Body of pancreas (tissue), 4 donors: ENCODE results near the gene SEPTIN5. TPM values are rescaled to one million over a fixed set of nuclear protein-coding genes. Genes with fewer than 3 reads are reported as not detected.

Experiments
- ATAC-seq: fragments of 150-250 bp; one replicate; pipeline ENCODE4 v1.9.1; 2016
- DNase-seq, 4 donors: peaks; one replicate each; pipeline ENCODE4 v3.0.0-alpha.2; 2019
- H3K27ac ChIP-seq, 4 donors: fragments of 200-600 bp; sonication (generic); 1 replicate in 3 of 4; 2 replicates in 1 of 4; pipeline versions ENCODE4 v1.5.1 to v1.6.1; 2016 to 2019; ENCODE audit warnings: mild to moderate bottlenecking in 1 of 4, mixed read lengths in 1 of 4, moderate library complexity in 1 of 4
- H3K27me3 ChIP-seq, 2 donors: fragments of 200-600 bp; sonication (generic); one replicate each; pipeline ENCODE4 v1.6.0; 2016; ENCODE audit warnings: mild to moderate bottlenecking in 1 of 2
- H3K36me3 ChIP-seq, 2 donors: fragments of 200-600 bp; sonication (generic); replicated peaks in 1 of 2; 2 replicates each; pipeline ENCODE4 v1.5.1; 2016; ENCODE audit warnings: low read depth in 2 of 2; ENCODE audit not compliant: insufficient read depth in 1 of 2
- H3K4me1 ChIP-seq: fragments of 200-600 bp; sonication (generic); one replicate; pipeline ENCODE4 v1.6.0; 2016
- H3K4me3 ChIP-seq, 2 donors: fragments of 200-600 bp; sonication (generic); 1 replicate in 1 of 2; 2 replicates in 1 of 2; pipeline ENCODE4 v1.5.1; 2016 to 2019
- H3K9me3 ChIP-seq, 3 donors: fragments of 200-600 bp; sonication (generic); 1 replicate in 2 of 3; 2 replicates in 1 of 3; pipeline ENCODE4 v1.5.1; 2016
- CTCF ChIP-seq, 7 experiments: fragments of 450-650 bp in 4 of 7; fragments of 200-600 bp in 3 of 7; sonication (generic) in 3 of 7; IDR thresholded peaks; one replicate each; pipeline ENCODE4 v1.5.1; 2016 to 2019; ENCODE audit warnings: antibody characterized with exemption in 7 of 7
- POLR2A ChIP-seq, 3 donors: fragments of 450-650 bp; IDR thresholded peaks; one replicate each; pipeline ENCODE4 v1.6.1; 2016; ENCODE audit warnings: antibody characterized with exemption in 3 of 3, mild to moderate bottlenecking in 2 of 3
- WGBS, 2 donors: methylation state at CpG; one replicate each; pipeline ENCODE4 v1.1.5; 2017; 5-methylcytosine and 5-hydroxymethylcytosine counted together
- intact Hi-C: fragments of 100-400 bp; cut with DNase I; formaldehyde crosslinking; loops from one replicate; pipeline ENCODE4 v1.15.1; 2023
- total RNA-seq, 2 donors: library from RNA; depleted of rRNA; stranded (reverse); fragments of >200 nt; gene quantifications; one replicate each; pipeline ENCODE4 v1.1.0, GENCODE V29; 2016

SEPTIN5 gene
- total RNA-seq, 2 donors from 2014 or later: 15.0 to 15.2 TPM

DNA sequence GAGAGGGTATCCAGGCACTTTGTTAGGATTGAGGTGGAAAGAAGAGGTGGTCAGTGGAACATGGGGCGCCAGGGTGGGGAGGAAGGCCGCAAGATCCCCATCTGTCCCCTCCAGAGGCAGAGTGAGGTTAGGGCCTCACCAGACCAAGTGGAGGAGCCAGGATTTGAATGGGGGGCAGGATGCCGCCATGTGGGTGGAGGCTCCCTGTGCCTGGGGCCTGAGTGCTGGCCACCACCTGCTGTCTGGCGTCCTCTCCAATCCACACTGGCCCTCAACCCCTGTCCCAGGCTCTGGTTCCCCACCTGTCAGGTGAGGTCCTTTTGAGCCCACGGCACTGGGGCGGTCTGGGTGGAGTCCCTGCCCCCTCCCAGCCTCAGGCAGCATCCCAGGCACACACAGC is 28.8 kb downstream of the SEPTIN5 start:
- TF ChIP-seq POLR2A (IDR thresholded peaks at IDR 0.05) (no peak), CTCF (IDR thresholded peaks at IDR 0.05) (no peak)
- no peaks in the 10 kb centered on the region for H3K36me3 ChIP-seq
- H3K27ac ChIP-seq: no peak overlapping the region
- WGBS, 2 donors: 80 to 95% methylated on average over 3 to 6 of the region's 6 CpGs
- ATAC-seq (no peak), DNase-seq (no peak)
- H3K4me1 ChIP-seq: no peaks in the 10 kb centered on the region
- H3K9me3 ChIP-seq: no peaks in the 10 kb centered on the region
- no peaks in the 10 kb centered on the region for H3K27me3 ChIP-seq
- H3K4me3 ChIP-seq: no peak overlapping the region
- intact Hi-C loops: no loop called here

DNA sequence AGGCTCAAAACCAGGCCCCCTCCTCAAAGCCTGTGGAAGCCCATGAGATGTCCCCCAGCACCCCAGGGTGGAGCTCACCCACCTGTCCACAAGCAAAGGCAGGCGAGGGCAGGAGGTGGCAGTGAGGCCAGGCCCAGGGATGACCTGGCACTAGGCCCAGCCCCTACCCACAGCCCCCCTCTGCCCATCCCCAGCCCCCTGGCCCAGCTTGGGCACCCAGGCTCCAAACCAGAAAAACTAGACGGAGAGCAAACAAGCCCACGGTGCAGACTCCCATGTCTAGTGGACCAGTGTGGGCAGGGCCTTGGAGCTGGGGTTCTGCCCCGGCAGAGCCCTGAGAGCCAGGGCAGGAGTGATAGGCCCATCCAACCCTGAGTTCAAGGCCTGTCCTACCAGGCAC is 29.3 kb downstream of the SEPTIN5 start:
- ATAC-seq (no peak), DNase-seq (no peak)
- intact Hi-C loops: no loop called here

DNA sequence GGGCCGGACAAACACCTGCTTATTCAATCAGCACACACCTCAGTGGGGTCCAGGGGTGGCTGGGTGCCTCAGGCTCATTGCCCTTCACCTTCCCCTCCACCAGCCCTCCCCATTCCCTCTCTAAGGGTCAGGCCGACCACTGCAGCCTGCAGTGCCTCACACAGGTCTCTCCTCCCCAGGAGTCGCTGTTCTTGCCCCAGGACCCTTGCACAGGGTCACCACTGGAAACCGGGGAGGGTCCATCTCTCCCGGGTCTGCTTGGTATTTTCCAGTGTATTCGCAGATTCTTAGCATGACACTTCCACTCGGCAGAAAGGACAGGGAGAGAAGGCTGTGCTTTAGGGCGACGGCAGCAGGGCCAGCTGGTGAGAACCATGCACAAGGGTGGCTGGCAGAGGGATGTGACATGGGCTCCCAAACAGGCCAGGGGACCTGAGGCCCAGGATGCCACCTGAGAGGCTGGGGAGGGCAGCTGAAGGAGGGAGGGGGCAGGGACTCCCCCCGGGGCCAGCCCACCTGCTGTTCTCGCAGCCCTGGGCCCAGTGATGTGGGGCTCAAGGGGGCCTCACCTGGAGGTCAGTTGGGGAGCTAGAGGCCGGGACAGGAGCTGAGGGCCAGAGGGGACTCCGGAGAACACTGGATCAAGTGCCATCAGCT is 30.2 kb downstream of the SEPTIN5 start:
- Histone ChIP-seq H3K27me3 (no peaks in the 10 kb centered on the region), H3K4me3 (no peak overlapping the region), H3K9me3 (no peaks in the 10 kb centered on the region), H3K27ac (no peak overlapping the region), H3K36me3 (no peaks in the 10 kb centered on the region), H3K4me1 (no peaks in the 10 kb centered on the region)
- ATAC-seq (no peak), DNase-seq (no peak)
- no peak for TF ChIP-seq POLR2A (IDR thresholded peaks at IDR 0.05)
- TF ChIP-seq CTCF (IDR thresholded peaks at IDR 0.05): no peak
- 75 to 79% methylated on average over 11 to 13 of the region's 13 CpGs for WGBS, 2 donors
- intact Hi-C loops: no loop called here

More for the DNA sequence above, 29.3 kb downstream of the SEPTIN5 start:
- TF ChIP-seq POLR2A (IDR thresholded peaks at IDR 0.05): no peak
- no peak for TF ChIP-seq CTCF (IDR thresholded peaks at IDR 0.05)
- no peaks in the 10 kb centered on the region for H3K36me3 ChIP-seq
- WGBS, 2 donors: 66 to 80% methylated on average over 2 to 4 of the region's 4 CpGs
- no peaks in the 10 kb centered on the region for H3K4me1 ChIP-seq
- no peak overlapping the region for H3K27ac ChIP-seq
- H3K27me3 ChIP-seq: no peaks in the 10 kb centered on the region
- H3K4me3 ChIP-seq: no peak overlapping the region
- H3K9me3 ChIP-seq: no peaks in the 10 kb centered on the region

DNA sequence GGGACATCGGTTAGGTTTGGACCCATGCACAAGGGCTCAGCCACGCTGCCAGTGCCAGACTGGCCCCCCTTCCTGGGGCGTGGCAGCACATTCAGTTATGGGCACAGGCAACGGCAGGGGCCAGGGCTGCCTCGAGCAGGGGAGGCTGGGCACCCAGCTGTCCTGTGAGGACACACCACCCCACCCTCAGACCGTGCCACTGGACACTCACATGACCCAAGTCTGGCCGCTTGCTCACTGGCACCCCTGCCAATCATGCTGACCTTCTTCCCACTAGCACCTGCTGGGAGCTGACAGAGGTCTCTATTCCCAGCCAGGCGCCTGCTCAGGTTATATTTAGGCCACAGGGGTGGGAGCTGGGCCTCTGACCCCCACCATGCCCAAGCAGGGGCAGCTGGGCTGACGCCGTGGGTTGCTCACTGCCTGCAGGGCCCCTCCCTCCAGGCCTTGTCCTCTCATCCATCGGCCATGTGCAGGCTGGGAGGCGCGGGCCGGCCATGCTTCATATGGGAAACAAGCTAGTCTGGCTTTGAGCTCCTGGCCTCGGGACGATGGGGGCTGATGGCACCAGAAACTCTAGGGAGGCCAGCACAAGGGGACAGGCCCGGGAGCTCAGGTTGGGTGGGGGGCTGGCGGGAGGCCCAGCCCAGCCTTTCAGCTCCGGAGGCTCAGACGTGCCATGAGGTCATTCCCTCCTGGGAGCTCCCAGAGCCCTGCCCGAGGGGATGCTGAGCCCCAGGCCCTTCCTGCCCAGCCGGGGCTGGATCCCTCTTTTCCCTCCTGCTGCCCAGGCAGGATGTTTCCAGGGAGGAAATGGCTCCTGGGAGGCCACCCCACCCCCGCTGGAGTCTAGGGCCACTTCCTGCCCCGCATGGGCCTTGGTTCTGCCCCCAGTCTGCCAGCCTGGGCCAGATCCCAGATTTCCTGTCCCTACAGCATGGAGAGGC is 31.1 kb downstream of the SEPTIN5 start:
- intact Hi-C loops: no loop called here
- WGBS, 2 donors: 58 to 70% methylated on average over 2 to 24 of the region's 24 CpGs
- Histone ChIP-seq H3K27me3 (no peaks in the 10 kb centered on the region), H3K4me3 (no peak overlapping the region), H3K27ac (no peak overlapping the region), H3K4me1 (no peaks in the 10 kb centered on the region), H3K9me3 (no peaks in the 10 kb centered on the region), H3K36me3 (no peaks in the 10 kb centered on the region)
- no peak for ATAC-seq
- no peak for DNase-seq
- TF ChIP-seq POLR2A (IDR thresholded peaks at IDR 0.05): no peak
- no peak for TF ChIP-seq CTCF (IDR thresholded peaks at IDR 0.05)
